HG03442 (cell line): ENCODE data around the gene ATG13.

Source experiments
- ATAC-seq: cut with Tn5 transposase; IDR thresholded peaks from one replicate; pipeline ENCODE4 v1.9.1; 2021; ENCODE audit warnings: mild to moderate bottlenecking, moderate library complexity; ENCODE audit not compliant: unreplicated experiment

The ATG13 gene

GRCh38 chr11:46722566-46723358 is 105.4 kb downstream of the ATG13 start:
- no peak for ATAC-seq

- ATAC-seq, result no peak
These were observed 106.0 kb downstream of the ATG13 start for GRCh38 chr11:46723359-46723680.

GRCh38 chr11:46724088-46724487 is 106.7 kb downstream of the ATG13 start:
- ATAC-seq, result no peak
